GM11168 (cell line): ENCODE data around the gene TAF4.
"Not testable (repeated sequence)": the region's sequence is repeated elsewhere in the genome, so short reads cannot be mapped to it uniquely, and the experiment has no call there.

ENCODE experiments used
- in situ Hi-C: fragments of 300-500 bp; cut with MboI; formaldehyde crosslinking; loops from one replicate; pipeline ENCODE4 v1.12.0; 2022; ENCODE audit warnings: low sequenced_read_pairs; ENCODE audit not compliant: unreplicated experiment

The TAF4 gene

DNA sequence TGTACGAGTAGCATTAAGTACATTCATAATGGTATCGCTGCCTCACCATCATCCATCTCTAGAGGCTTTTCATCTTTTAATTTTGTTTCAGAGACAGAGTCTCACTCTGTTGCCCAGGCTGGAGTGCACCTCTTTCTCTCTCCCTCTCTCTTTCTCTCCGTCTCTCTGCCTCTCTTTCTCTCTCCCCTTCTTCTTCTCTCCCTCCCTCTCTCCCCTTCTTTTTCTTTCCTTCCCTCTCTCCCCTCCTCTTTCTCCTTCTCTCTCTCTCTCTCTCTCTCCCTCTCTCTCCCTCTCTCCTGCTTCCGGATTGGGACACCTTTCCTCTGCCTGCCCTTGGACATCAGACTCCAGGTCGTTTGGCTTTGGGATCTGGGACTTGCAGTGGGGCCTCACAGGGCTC is 17.6 kb upstream of the TAF4 start:
- in situ Hi-C loops, result no loop called here

DNA sequence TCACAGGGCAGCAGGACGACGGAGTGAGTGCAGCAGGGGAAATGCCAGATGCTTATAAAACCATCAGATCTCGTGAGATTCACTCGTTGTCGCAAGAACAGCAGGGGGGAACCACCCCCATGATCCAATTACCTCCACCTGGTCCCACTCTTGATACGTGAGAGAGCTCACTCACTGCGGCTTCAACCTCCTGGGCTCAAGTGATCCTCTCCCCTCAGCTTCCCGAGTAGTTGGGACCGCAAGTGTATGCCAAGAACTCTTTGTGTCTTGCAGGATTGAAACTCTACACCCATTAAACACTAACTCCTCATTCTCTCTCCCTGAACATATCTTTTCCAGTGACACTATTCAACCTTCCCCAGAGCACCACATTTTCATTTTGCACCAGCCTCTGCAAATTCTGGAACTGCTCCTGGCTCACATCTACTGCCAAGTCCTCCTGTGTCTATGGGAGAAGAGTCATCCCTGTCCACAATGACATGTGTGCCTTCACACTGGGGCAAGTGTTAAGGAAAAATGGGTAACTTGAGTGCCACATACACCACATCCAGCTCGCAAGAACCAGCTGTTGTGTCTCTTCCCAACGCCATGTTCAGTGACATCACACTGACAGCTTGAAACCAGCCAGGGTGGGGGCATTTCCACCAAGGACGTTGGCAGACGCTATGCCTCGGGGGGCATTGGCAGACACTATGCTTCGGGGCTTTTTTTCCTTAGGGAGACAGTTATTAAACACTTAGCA is 14.7 kb upstream of the TAF4 start:
- in situ Hi-C loops, result no loop called here

DNA sequence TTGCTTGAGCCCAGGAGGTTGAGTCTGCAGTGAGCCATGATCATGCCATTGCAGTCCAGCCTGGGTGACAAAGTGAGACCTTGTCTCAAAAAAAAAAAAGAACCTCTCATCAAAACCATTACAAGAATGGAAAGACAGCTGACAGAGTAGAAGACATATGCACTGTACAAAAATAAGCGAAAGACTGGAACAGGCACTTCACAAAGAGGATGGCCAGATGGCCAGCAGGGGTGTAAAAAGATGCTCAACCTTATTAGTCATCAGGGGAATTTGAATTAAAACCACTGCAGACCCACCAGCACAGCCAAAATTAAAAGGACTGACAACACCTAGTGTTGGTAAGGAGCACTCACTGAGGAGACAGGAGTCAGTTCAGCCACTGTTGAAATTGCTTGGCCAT is 13.5 kb upstream of the TAF4 start:
- in situ Hi-C loops, result no loop called here

DNA sequence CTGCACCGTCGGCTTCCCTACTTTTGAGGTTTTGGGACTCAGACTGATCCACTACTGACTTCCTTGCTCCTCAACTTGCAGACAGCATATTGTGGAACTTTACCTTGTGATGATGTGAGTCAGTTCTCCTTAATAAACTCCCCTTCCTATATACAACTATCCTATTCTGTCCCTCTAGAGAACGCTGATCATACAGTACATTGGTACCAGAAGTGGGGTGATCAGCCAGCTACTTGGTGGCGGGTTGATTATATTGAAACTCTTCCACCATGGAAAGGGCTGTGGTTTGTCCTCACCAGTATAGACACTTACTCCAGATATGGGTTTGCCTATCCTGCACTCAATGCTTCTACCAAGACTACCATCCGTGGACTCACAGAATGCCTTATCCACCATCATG is 7.6 kb upstream of the TAF4 start:
- in situ Hi-C loops, result no loop called here

DNA sequence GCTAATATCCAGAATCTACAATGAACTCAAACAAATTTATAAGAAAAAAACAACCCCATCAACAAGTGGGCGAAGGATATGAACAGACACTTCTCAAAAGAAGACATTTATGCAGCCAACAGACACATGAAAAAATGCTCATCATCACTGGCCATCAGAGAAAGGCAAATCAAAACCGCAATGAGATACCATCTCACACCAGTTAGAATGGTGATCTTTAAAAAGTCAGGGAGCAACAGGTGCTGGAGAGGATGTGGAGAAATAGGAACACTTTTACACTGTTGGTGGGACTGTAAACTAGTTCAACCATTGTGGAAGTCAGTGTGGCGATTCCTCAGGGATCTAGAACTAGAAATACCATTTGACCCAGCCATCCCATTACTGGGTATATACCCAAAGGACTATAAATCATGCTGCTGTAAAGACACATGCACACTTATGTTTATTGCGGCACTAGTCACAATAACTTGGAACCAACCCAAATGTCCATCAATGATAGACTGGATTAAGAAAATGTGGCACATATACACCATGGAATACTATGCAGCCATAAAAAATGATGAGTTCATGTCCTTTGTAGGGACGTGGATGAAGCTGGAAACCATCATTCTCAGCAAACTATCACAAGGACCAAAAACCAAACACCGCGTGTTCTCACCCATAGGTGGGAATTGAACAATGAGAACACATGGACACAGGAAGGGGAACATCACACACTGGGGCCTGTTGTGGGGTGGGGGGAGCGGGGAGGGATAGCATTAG is 6.2 kb upstream of the TAF4 start:
- in situ Hi-C loops, result not testable (repeated sequence)

DNA sequence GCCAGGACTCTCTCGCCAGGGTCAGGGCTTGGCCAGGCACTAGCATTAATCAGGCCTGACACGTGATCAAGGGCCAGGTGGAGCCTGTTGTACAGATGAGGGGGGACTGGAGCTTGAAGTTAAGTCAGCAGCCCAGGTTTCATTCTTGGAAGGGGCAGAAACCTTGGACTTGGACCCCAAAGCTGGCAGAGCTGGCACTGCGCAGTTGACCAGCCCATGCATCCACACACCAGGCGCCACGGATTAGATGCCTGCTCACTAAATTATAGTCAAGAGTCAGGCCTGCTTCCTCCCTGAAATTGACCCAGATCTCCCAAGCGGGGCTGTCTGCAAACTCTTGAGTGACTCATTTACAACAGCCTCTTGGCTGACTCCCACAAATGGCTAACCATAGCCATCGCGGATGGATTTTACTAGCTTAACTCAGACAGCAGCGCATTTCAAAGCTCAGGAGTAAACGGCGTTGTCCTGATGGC is 4.1 kb upstream of the TAF4 start:
- in situ Hi-C loops, result no loop called here

DNA sequence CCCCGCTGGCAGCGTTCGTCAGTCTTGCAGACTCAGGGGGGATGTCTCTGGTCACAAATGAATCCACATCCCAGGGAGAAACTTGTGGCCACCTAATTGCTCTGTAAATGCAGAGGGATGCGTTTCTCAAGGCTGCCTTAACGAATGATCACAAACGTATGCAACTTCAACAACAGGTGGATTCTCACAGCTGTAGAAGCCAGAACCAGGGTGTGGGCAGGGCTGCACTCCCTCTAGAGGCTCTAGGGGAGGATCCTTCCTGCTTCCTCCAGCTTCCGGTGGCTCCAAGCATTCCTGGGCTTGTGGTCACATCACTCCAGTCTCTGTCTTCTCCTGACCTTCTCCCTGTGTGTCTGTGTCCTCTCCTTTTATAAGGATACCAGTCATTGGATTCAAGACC is 3.3 kb upstream of the TAF4 start:
- in situ Hi-C loops, result no loop called here

DNA sequence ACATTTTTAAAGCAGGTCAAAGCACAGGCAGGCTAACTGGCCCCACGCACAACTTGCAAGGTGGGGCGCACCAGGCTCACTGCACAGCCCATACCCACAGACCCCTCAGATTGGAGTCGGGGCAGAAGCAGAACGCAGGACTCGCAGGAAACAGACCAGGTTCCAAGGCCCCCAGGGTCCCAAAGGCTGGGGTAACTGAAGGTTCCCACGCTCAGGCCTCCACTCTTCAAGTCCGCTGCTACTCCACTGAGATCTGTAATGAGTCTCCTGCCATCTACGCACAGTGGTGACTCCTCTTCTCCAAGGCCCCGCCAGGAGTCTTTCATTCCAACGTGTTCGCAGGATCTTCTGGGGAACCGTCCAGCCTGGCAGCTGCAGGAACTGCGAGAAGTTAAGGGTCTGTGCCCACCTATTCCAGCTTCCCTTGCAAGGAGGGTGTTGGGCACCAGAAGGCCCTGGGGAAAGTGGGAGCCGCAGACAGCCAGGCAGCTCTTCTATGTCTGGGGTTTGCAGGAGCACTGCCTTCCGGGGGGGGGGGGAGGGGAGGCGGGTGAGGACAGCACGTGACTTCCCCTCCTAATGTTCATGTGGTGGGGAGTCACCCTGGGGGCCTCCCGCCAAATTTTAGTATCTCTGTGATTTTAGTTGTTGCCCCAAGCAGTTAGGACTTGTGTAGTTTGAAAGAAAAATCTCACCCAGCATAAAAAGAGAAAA is 2.0 kb upstream of the TAF4 start:
- in situ Hi-C loops, result no loop called here

DNA sequence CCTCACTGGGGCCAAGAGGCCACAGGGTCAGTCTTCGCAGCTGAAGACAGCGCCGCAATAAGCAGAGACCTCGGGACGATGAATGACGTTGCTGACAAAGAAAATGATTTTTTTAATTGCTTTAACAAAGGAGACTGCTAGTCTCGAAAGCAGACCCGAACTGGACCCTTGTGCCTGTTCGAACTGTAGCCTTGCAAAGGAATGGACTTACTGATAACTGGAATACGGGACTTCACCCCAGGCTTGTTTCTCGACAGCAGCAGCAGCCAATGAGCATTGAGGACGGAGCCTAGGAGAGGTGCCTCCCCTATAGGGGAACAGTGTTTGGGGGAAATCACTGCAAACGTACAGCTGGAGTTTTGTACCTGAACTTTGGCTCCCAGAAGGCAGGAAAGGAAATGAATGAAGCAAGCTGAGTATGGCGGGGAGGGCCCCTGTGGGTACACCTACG is 1.3 kb upstream of the TAF4 start:
- in situ Hi-C loops, result no loop called here

DNA sequence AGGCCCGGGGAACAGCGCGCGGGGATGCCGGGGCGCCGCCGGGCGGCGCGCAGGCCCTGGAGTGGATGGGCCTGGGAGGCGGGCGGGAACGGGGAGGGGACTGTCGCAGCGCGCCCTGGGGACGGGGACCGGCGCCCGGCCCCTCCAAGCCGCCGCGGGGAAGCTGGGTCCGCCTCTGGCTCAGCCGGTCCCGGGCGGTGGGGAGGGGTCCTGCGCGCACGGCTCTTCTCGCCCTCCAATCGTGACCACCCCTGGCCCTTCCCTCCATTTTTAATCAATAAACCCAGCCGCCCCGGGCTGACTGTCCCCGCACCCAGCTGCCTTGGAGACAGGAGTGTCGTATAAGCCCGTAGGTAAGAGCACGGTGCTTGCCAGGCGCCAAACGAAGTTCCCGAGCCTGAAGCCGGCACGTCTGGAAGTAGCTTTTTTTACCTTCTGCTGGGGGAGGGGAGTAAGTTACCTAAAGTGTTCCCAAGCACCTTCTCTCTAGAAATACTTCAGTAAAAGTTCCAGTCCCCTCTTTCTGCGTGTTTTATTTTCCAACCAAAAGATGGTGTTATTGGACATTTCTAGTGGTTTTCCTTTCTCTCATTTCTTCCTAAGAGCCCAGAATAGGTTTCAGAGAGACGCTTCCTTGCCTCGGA is 780 bp upstream of the TAF4 start:
- in situ Hi-C loops, result no loop called here

DNA sequence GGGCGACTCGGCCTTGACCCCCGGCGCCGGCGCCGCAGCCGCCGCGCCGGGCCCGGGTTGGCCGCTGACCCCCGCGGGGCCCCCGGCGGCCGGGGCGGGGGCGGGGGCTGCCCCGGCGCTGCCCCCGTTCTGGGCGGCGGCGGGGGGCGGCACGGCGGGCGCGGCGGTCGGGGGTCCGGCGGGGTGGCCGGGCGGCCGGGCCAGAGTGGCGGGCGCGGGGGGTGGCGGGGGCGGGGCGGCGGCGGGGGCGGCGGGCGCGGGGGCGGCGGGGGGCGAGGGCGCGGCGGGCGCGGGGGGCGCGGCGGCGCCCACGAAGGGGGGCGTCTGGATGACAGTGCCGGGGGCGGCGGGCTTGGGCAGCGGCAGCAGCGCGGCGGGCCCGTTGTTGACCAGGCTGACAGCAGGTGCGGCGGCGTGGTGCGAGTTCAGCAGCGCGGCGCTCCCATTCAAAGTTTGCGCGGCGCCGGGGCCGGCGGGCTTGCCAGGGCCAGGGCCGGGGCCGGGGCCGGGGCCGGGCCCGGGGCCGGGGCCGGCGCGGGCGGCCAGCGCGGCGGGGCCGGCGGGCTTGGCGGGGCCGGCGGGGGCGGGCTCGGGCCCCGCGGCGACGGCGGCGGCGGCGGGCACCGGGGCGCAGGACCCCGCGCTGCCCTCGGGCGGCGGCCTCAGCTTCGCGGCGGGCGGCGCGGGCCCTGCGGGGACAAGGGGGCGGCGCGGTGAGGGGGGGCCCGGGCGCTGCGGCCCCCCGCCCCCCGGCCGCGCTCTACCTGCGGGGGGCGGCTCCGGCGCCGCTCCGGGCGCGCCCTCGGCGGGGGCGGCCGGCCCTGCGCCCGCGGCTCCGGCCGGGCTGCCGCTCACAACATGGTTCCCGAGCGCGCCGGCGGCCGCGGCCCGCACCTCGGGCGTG is 659 bp downstream of the TAF4 start:
- in situ Hi-C loops, result no loop called here

DNA sequence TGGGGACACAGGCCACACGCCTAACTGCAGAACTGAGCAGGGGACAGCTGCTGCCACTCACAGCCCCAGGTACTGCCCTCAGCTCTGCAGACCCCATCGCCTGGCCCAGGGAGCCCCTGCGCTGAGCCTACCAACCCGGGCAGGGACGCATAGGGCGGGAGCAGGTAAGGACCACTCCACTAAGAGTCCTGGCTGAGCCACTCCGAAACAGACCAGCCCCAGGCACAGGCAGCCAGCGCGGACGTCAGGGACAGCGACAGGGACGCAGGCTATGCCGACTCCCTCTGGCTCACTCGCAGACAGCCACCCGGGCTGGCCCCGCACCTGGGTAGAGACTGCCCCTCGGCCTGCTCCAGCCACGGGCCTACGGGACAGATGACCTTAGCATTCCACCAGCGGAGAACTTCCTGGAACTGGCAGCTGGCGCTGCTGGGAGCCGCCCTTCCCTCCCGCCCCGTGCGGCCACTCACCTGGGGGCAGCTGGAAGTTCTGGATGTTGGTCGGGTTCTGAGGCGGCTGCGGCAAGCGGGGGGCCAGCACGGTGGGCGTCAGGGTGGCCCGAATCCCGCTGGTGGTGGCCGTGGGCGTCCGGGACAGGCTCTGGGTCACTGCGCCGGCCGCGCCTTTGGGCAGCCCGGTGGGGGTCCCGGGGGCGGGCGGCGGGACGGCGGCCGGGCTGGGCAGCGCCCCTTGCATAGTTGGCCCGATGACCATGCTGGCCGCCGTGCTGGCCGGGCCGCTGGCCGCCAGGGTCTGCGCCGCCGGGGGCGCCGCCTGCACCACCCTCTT is 1.5 kb downstream of the TAF4 start:
- in situ Hi-C loops, result no loop called here

DNA sequence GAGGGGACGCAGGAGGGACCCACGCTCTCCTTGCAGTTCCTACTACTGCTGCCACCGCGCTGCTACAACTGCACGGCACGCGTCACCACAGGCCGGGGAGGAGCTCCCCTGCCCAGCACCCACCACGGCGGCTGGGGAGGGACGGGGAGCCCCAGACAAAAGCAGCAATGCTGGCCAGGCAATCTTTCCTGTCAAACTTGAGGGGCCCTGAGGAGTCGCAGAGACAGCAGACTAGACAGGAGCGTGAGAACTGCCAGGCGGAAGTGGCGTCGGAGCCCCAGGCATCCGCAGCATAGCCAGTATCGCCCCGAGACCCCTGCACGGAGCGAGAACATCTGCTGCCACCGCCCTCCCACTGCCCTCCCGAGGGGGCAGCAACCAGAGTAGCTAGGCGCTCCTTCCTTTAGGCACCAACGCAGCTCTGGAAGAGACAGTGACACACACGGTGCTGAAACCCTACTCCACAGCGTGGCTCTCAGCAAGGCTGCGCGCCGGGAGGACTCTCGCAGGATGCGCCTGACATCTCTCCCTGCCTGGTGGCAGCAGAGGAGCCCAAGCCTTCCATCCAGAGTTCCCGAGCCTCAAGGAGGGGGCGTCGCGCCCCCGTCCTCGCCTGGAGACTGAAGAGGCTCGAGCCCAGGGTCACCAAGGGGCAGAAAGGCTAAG is 2.2 kb downstream of the TAF4 start:
- in situ Hi-C loops, result no loop called here

DNA sequence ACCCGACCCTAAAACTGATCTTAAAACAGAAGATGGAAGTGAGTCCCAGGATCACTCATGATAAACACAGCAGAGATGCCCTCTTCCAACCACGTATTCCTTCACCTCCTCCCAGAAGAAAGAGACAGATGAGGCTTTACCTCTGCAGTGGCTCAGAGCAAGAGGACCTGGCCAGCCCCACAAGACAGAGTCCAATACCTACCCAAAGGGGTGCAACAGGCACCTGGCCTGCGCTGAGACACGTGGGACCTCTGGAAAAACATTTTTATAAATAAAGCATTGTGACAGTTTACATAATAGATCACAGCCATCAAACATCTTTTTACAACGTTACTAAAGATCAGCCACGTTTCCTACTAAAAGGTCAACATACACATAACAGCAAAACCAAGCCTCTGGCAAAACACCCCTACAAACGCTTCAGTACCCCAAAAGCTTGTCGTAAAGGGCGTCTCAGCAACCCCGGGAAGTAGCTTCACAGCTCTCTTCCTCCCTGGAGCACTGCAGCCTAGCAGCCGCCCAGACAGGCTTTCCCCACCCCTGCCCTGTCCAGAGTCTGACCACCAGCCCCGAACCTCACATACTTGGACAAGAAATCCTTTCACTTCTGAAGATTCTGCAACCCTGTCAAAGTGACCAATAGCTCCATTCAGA is 2.9 kb downstream of the TAF4 start:
- in situ Hi-C loops, result no loop called here

DNA sequence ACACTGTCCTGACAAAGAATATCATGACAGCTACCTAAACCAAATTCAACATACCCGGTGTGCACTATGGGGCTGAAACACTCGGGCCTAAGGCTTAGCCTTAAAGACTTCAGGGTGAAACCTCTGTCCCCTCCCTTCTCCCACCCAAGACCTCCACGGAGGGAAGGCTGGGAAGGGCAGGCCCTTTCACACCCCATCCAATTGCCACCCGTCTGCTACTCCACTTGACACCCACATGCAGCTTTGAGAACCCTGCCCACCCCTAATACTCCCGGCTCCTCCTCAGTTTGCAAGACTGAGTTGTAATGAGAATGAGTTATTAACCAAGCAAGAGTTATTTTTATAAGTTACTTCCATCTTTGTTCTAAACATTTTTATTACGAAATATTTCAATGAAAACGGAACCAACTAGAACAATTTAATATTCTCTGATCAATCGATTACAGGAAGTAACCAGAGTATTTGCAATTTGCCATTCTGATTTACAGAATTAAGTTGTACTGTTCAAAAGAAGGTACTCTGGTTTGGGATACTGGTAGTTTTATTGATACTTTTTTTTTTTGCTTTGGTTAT is 3.7 kb downstream of the TAF4 start:
- in situ Hi-C loops, result no loop called here

DNA sequence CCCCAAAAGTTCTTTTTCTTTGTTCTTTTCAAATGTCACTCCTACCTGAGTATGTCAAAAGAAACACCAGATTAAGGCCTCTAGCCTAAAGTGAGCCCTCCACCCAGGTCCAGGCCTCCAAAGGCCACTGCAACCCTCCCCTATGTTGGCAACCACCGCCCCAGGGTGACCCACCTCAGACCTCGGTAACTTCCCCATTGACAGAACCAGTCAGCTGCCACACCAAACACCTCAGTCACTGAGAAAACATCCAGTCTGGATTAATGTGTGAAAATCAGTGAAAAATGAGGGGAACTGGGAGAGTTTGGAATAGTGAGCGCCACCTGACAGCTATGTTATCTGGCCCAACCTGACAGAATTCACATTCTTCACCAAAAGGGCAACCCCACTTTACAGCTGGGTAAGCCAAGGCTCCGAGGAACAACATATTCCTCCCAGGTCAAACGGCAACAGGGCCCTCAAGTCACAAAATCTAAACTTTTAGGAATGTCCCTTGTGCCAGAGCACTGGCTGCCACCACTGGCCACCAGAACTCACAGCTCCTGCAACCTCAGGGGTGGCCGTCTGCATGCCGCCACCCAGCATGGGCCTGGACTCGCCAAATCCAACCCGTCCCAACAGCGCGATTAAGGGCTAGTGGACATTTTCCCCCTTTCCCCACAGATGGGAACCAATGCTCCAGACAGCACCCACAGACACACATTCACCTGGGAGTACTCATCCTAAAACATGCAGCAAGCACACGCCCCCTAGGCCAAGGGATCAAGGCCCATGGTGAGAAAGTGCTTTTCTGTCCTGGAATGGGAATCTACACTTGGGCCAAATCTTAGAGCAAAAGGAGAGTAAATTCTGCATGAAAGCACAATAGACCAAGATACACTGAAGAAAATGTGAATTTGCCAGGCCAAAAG is 4.8 kb downstream of the TAF4 start:
- in situ Hi-C loops, result no loop called here
